K562 (cell line): Measurements from ENCODE around the gene TRUB2. TPM values are rescaled to one million over a fixed set of nuclear protein-coding genes. Genes with fewer than 3 reads are reported as not detected.
A peak's percentile ranks its signal among the peaks of the same experiment; 100 is the strongest.

ENCODE experiments used
- ATF1 ChIP-seq, 2 experiments: fragments of 450-650 bp in 1 of 2; IDR thresholded peaks; 2 replicates each; pipeline ENCODE4 v1.6.1; 2016; ENCODE audit warnings: missing compliant biosample characterization in 1 of 2, missing genetic modification characterization in 1 of 2
- BRCA1 ChIP-seq, 2 experiments: fragments of 450-650 bp in 1 of 2; sonication (generic) in 1 of 2; formaldehyde crosslinking in 1 of 2; IDR thresholded peaks; 2 replicates each; pipeline versions ENCODE4 v1.5.0 to v1.6.1; 2017 to 2020; ENCODE audit warnings: mild to moderate bottlenecking in 1 of 2, missing genetic modification reagents in 1 of 2
- CCNT2 ChIP-seq: IDR thresholded peaks from 2 replicates; pipeline ENCODE4 v1.6.1; 2011; ENCODE audit warnings: borderline replicate concordance, low read depth, mild to moderate bottlenecking, moderate library complexity, mixed read lengths, low read length; ENCODE audit not compliant: insufficient read length; ENCODE audit errors: extremely low read depth
- DACH1 ChIP-seq: fragments of 450-650 bp; IDR thresholded peaks from 2 replicates; pipeline ENCODE4 v1.6.1; 2018; ENCODE audit not compliant: partially characterized antibody
- E4F1 ChIP-seq: fragments of 250-450 bp; sonication (Bioruptor Pico); IDR thresholded peaks from 2 replicates; pipeline ENCODE4 v1.5.0; 2021; ENCODE audit warnings: mild to moderate bottlenecking, borderline replicate concordance
- EP300 ChIP-seq: IDR thresholded peaks from 2 replicates; pipeline ENCODE4 v1.6.1; 2012; ENCODE audit warnings: low read length, improper control_type of control experiment
- LCOR ChIP-seq: sonication (generic); formaldehyde crosslinking; IDR thresholded peaks from 2 replicates; pipeline ENCODE4 v1.8.0; 2022; ENCODE audit warnings: mild to moderate bottlenecking, missing genetic modification reagents
- MAFG ChIP-seq: fragments of 450-650 bp; conservative IDR thresholded peaks from 2 replicates; pipeline ENCODE4 v1.6.1; 2016; ENCODE audit warnings: missing genetic modification characterization, missing compliant biosample characterization
- MYC ChIP-seq, 2 experiments: fragments of 250-450 bp in 1 of 2; sonication (Bioruptor Pico) in 1 of 2; IDR thresholded peaks; 2 replicates each; pipeline versions ENCODE4 v1.5.1 to v1.6.1; 2012 to 2021; ENCODE audit warnings: low read depth in 2 of 2, borderline replicate concordance in 1 of 2, improper control_type of control experiment in 1 of 2, low read length in 1 of 2, mild to moderate bottlenecking in 1 of 2, moderate library complexity in 1 of 2
- PCBP2 ChIP-seq: fragments of 200-400 bp; formaldehyde crosslinking; IDR thresholded peaks from 2 replicates; pipeline ENCODE4 v1.6.1; 2018; ENCODE audit warnings: low read length, low read depth, mild to moderate bottlenecking, moderate library complexity; ENCODE audit not compliant: poor library complexity, severe bottlenecking
- POLR2G ChIP-seq: fragments of 200-400 bp; formaldehyde crosslinking; IDR thresholded peaks from 2 replicates; pipeline ENCODE4 v1.6.1; 2017; ENCODE audit warnings: low read depth, mild to moderate bottlenecking, antibody characterized with exemption, low read length, moderate library complexity
- PTBP1 ChIP-seq: fragments of 200-400 bp; formaldehyde crosslinking; IDR thresholded peaks from 2 replicates; pipeline ENCODE4 v1.6.1; 2017; ENCODE audit warnings: low read depth, low read length
- SAFB ChIP-seq: fragments of 200-400 bp; formaldehyde crosslinking; IDR thresholded peaks from 2 replicates; pipeline ENCODE4 v1.6.1; 2017; ENCODE audit warnings: low read depth, low read length, borderline replicate concordance
- XRCC3 ChIP-seq: fragments of 450-650 bp; IDR thresholded peaks from 2 replicates; pipeline ENCODE4 v1.6.1; 2017; ENCODE audit warnings: mild to moderate bottlenecking, moderate library complexity
- ZNF395 ChIP-seq: fragments of 200-800 bp; sonication (Bioruptor generic); IDR thresholded peaks from 2 replicates; pipeline ENCODE4 v1.6.1; 2017; ENCODE audit warnings: missing genetic modification characterization, missing compliant biosample characterization
- ZNF75A ChIP-seq: fragments of 450-650 bp; formaldehyde crosslinking; IDR thresholded peaks from 2 replicates; pipeline ENCODE4 v1.4.0; 2020; ENCODE audit warnings: mild to moderate bottlenecking
- polyA plus RNA-seq, 8 experiments: library from polyadenylated mRNA; depleted of rRNA in 4 of 8; stranded (reverse) in 5 of 8; unstranded in 3 of 8; fragments of >200 nt; fragmentation: Nextera tagmentation in 2 of 8; fragmentation: Illumina TruSeq in 1 of 8; extraction: Ambion mirVana in 2 of 8; extraction: Trizol in 1 of 8; gene quantifications; 2 replicates each; pipeline versions ENCODE4 v1.2.1 to v1.2.3, GENCODE V29; 2011 to 2014; ENCODE audit warnings: inconsistent platforms in 1 of 8, missing spikeins in 1 of 8
- total RNA-seq, 7 experiments: library from RNA; depleted of rRNA in 6 of 7; stranded (reverse); fragments of >200 nt in 6 of 7; fragmentation: Illumina TruSeq in 2 of 7; extraction: Trizol in 2 of 7; gene quantifications; 2 replicates each; pipeline versions ENCODE4 v1.2.1 to v1.2.3, GENCODE V29; 2011 to 2021; ENCODE audit warnings: low replicate concordance in 1 of 7

The TRUB2 gene
- total and polyA plus RNA-seq, 9 of the 15 experiments (the other 6 are each of a cell fraction or from before 2014, with no cell fraction given) = 9.3 to 110 (median 63.0) TPM

- TF ChIP-seq E4F1 (no peak), BRCA1 (IDR thresholded peaks at IDR 0.05) (no peak), BRCA1 (CRISPR knock-in tag; IDR thresholded peaks at IDR 0.05) (no peak), PCBP2 (no peak), ATF1 (CRISPR knock-in tag; IDR thresholded peaks at IDR 0.05) (no peak), ATF1 (tag; IDR thresholded peaks at IDR 0.05) (no peak), ZNF395 (CRISPR knock-in tag) (no peak), MYC (IDR thresholded peaks at IDR 0.05; ENCODE audit: low read depth, low read length) (peak; percentile 100), MYC (CRISPR knock-in tag; IDR thresholded peaks at IDR 0.05; ENCODE audit: borderline replicate concordance, low read depth) (no peak), LCOR (no peak), SAFB (peak; percentile 55; the same call in 1 of the 2 replicates), DACH1 (no peak), PTBP1 (no peak), CCNT2 (no peak), EP300 (peak; percentile 66), ZNF75A (CRISPR knock-in tag) (peak; percentile 69), MAFG (no peak), XRCC3 (no peak), POLR2G (no peak)
Measured at GRCh38 chr9:128322404-128323211, at the start of gene TRUB2, which contains the start of gene COQ4 (continued).
